Skeletal muscle satellite cell (primary cell): ENCODE data around the gene RNU1-1.
"Not testable (repeated sequence)": the region's sequence is repeated elsewhere in the genome, so short reads cannot be mapped to it uniquely, and the experiment has no call there.

Experiments used
- H3K27me3 ChIP-seq: 2 replicates; pipeline ENCODE4 v1.7.0; 2013; ENCODE audit warnings: low read length; ENCODE audit not compliant: control insufficient read depth, insufficient read depth
- H3K36me3 ChIP-seq: 2 replicates; pipeline ENCODE4 v1.7.0; 2013; ENCODE audit warnings: mild to moderate bottlenecking, control low read depth, low read length; ENCODE audit not compliant: insufficient read depth
- H3K4me1 ChIP-seq: 2 replicates; pipeline ENCODE4 v1.7.0; 2013; ENCODE audit warnings: low read length; ENCODE audit not compliant: control insufficient read depth, insufficient read depth
- H3K4me2 ChIP-seq: 2 replicates; pipeline ENCODE4 v1.7.0; 2013; ENCODE audit warnings: mild to moderate bottlenecking, low read length
- H3K4me3 ChIP-seq: 2 replicates; pipeline ENCODE4 v1.7.0; 2013; ENCODE audit warnings: low read length
- H3K9ac ChIP-seq: 2 replicates; pipeline ENCODE4 v1.7.0; 2013; ENCODE audit warnings: mild to moderate bottlenecking, low read depth, low read length, moderate library complexity
- H3K9me3 ChIP-seq: replicated peaks from 2 replicates; pipeline ENCODE4 v1.7.0; 2013; ENCODE audit warnings: mild to moderate bottlenecking, control low read depth, low read length

Gene RNU1-1

GRCh38 chr1:16520435-16521287 lies 6.6 kb upstream of the RNU1-1 start:
- H3K4me3 ChIP-seq, H3K36me3 ChIP-seq, H3K4me1 ChIP-seq, H3K9me3 ChIP-seq, H3K9ac ChIP-seq: not testable (repeated sequence)
- H3K4me2 ChIP-seq: peak overlapping the region; percentile 37
- peaks cover 38% of the 10 kb centered on the region for H3K27me3 ChIP-seq

GRCh38 chr1:16519255-16519951 lies 5.3 kb upstream of the RNU1-1 start:
- H3K9ac ChIP-seq, H3K9me3 ChIP-seq, H3K36me3 ChIP-seq, H3K4me1 ChIP-seq, H3K4me2 ChIP-seq, H3K4me3 ChIP-seq: not testable (repeated sequence)
- H3K27me3 ChIP-seq: peaks cover 38% of the 10 kb centered on the region

GRCh38 chr1:16518913-16519254 lies 4.8 kb upstream of the RNU1-1 start:
- not testable (repeated sequence) for H3K36me3 ChIP-seq, H3K4me3 ChIP-seq, H3K9ac ChIP-seq, H3K4me1 ChIP-seq, H3K4me2 ChIP-seq, H3K9me3 ChIP-seq
- H3K27me3 ChIP-seq: peaks cover 38% of the 10 kb centered on the region

GRCh38 chr1:16516694-16517410 lies 2.8 kb upstream of the RNU1-1 start:
- H3K4me2 ChIP-seq, H3K4me1 ChIP-seq, H3K9ac ChIP-seq, H3K4me3 ChIP-seq, H3K36me3 ChIP-seq, H3K9me3 ChIP-seq: not testable (repeated sequence)
- H3K27me3 ChIP-seq: peaks cover 24% of the 10 kb centered on the region

GRCh38 chr1:16513412-16514106 lies 526 bp downstream of the RNU1-1 start:
- not testable (repeated sequence) for H3K36me3 ChIP-seq

GRCh38 chr1:16512624-16513411 lies 1.3 kb downstream of the RNU1-1 start:
- not testable (repeated sequence) for H3K9me3 ChIP-seq, H3K4me3 ChIP-seq, H3K36me3 ChIP-seq, H3K27me3 ChIP-seq, H3K4me1 ChIP-seq, H3K9ac ChIP-seq, H3K4me2 ChIP-seq

More at GRCh38 chr1:16513412-16514106, 526 bp downstream of the RNU1-1 start:
- not testable (repeated sequence) for H3K4me1 ChIP-seq, H3K9me3 ChIP-seq, H3K4me3 ChIP-seq, H3K4me2 ChIP-seq, H3K27me3 ChIP-seq, H3K9ac ChIP-seq

- not testable (repeated sequence) for H3K4me1 ChIP-seq, H3K9ac ChIP-seq, H3K4me3 ChIP-seq, H3K4me2 ChIP-seq, H3K27me3 ChIP-seq, H3K9me3 ChIP-seq, H3K36me3 ChIP-seq
Observed at GRCh38 chr1:16511926-16512325, 2.2 kb downstream of the RNU1-1 start.

- H3K4me2 ChIP-seq, H3K36me3 ChIP-seq, H3K9ac ChIP-seq, H3K4me3 ChIP-seq, H3K9me3 ChIP-seq, H3K27me3 ChIP-seq, H3K4me1 ChIP-seq: not testable (repeated sequence)
Observed at GRCh38 chr1:16508861-16509445, 5.1 kb downstream of the RNU1-1 start.

GRCh38 chr1:16506364-16507136 lies 7.5 kb downstream of the RNU1-1 start:
- H3K4me2 ChIP-seq, H3K27me3 ChIP-seq, H3K36me3 ChIP-seq, H3K9me3 ChIP-seq, H3K9ac ChIP-seq, H3K4me1 ChIP-seq, H3K4me3 ChIP-seq: not testable (repeated sequence)

- H3K27me3 ChIP-seq, H3K9ac ChIP-seq, H3K36me3 ChIP-seq, H3K9me3 ChIP-seq, H3K4me2 ChIP-seq, H3K4me1 ChIP-seq, H3K4me3 ChIP-seq: not testable (repeated sequence)
Observed at GRCh38 chr1:16505870-16506269, 8.2 kb downstream of the RNU1-1 start.
